NCI-H69 (cell line): ENCODE results near the gene CREB3L4.
A peak's percentile ranks its signal among the peaks of the same experiment; 100 is the strongest.
"Not testable (repeated sequence)": the region's sequence is repeated elsewhere in the genome, so short reads cannot be mapped to it uniquely, and the experiment has no call there.

Source experiments
- DNase-seq: peaks from one replicate; lab custom pipeline; 2025; lab: John Stamatoyannopoulos, UW

CREB3L4 gene

DNA sequence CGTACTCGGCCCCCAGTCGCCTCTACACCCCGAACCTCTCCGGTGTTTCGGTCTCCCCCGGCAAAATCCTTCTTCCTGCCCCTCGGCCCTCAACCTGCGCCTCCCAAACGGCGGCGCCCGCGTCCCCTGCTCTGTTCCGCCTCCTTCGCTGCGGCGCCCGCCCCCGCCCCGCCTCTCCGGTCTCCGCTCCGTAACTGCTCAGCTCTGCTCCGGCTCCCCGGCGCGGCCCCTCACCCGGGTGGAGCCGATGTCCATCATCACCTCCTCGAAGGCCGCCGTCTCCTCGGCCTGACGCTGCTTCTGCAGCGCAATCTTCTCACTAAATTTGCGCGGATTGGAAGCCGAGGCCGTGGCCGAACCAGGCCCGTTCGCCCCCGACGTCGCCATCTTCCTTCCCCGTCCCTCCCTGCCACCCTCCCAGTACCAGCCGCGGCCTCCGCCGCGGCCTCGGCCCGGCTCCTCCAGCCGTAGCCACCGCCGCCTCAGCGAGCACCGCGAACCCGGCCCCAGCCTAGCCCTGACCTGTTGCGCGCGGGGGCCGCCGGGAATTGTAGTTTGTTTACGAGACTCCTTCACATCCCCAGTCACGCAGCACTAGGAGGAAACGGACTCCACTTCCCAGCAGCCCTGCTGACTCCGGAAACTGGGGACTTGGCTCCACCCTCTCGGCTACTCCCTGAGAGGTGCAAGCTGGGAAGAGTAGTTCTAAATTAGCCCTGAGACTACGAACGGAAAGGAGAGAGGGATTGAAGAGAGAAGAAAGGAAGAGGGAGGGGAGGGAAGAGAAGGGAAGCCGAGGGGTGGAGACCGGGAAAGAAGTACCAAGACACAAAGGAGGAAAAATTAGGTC lies 9.4 kb upstream of the CREB3L4 start, which contains the start of gene CRTC2:
Gene CRTC2, minus strand, starts transcription at position 502 of the 850 bp plus-strand sequence. Its CDS starts 115 bp downstream, at position 387.
- peak; percentile 100 for DNase-seq

DNA sequence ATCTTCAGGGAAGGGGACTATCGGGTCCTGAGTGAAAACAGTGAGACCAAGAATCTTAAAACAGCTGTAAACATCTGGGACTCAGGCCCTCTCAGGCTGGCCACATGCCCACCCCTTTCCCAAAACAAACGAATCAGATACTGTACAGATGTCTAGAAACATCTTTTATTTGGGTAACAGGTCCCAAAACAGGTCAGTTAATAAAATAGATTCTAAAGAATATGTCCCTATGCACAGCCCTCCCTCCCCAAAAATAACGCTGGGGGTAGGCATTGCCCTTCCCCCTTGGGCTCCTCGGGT lies 8.8 kb upstream of the CREB3L4 start:
- no peak for DNase-seq

DNA sequence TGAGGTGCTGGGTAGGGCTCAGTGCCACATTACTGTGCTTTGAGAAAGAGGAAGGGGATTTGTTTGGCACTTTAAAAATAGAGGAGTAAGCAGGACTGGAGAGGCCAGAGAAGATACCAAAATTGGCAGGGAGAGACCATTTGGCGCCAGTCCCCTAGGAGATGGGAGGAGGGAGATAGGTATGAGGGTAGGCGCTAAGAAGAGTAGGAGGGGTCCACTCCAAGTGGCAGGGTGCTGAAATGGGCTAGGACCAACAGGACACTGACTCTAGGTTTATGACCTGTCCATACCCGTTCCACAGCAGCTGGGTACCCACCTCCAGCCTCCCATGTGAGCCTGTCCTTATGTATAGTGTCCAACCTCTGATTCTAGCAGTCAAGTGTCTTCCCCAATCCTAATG lies 8.2 kb upstream of the CREB3L4 start:
- no peak for DNase-seq

- no peak for DNase-seq
These were observed 7.5 kb upstream of the CREB3L4 start for GRCh38 chr1:153960206-153960605.

- no peak for DNase-seq
These were observed 6.3 kb upstream of the CREB3L4 start for GRCh38 chr1:153961421-153961820.

DNA sequence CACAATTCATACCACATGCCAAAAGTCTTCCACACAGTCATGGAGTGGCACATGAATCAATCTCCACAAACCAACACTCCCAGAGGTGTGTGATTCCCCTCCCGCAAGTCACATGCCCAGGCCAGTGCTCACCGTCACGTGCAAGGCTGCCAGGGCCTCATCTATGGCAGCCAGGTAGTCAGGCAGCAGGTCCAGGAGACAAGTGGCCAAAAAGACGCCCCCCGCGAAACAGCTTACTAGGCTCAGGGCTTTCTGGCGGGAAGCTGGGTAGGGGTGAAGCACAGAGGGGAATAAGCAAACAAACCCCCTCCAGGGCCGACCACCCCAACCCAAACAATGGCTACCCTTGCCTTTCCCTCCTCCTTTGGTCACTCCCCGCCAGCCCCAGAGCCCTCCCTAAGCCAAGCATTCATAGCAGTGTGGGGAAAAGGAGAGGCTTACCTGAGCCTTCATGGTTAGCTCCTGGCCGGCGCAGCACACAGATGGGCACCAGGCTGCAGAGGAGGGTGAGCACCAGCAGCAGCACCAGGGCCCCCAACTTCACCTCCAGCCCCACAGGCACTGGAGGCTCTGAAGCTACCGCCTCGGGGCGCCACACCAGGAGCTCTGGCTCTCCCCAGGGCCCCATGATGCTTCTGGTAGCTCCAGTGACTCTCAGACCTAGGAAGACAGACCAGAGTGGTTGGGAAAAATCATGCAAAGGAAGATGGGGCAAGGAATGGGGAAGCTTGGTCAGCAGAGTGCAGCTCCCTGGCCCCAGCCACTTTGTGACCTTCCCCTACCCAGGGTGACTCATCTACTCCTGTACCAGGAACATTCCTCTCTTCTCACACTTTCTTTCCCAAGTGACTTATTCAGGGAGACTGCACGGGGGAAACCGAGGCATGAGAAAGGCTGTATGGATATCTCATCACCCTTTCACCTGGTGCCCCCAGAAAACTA lies 5.3 kb upstream of the CREB3L4 start:
- DNase-seq = peak; percentile 59

DNA sequence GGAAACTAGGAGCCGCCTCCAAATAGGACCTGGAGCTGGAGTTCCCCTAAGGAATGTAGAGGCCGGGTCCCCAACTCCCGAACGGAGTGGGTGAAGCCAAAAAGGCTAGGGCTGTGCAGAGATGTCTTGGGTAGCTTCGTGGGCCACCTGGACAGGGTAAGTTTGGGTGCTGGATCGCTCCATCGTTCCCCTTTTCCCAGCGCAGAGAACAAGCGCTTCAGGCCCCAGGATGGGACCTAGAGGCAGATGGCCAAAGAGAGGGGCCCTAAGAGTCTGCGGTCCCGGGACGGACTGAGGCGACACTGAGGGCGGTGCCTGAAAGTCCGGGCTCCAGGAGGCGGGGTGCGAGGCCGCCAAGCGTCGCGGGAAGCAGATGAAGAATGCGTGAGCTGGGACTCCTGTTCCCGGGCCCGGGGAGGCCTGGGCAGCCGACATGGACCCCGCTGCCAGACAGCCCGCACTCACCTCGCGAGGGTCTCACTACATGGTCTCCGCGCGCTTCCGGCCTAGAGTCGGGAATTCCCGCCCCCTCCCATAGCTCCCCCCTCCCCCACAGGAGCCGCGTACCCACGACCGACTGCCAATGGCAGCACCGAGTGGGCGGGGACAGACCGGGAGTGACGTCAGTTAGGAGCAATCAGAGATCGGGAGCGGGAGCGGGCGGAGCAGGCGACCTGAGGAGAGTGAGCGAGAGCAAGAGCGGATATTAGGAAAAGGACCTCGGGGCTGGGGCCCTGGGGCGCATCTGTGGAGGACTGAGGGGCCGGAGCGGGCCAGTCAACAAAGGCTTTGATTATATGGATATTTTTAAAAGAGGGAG lies 4.5 kb upstream of the CREB3L4 start, which contains the start of gene SLC39A1:
Gene SLC39A1, minus strand, starts transcription at position 508 of the 820 bp plus-strand sequence. CDS start 822 bp downstream, outside the sequence.
- DNase-seq = peak; percentile 99

GRCh38 chr1:153963850-153964331 lies 3.8 kb upstream of the CREB3L4 start:
- peak; percentile 84 for DNase-seq

DNA sequence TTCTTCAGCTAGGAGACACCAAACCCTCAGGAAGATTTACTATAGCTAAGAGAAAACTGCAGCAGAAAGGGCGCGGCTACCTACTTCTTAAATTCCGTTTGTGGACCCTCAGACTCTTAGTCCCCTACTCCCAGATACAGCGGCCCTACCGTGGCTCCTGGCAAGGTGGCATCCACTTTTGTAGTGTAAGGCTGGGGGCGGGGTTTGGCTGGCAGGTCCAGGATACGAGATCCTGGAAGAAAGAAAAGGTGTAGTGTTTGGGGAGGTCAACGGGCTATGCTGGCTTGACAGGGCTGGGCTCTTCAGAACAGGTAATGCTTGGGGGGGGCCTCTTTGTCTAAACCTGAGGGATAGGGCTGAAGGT lies 280 bp downstream of the CREB3L4 start:
- DNase-seq = peak; percentile 88

DNA sequence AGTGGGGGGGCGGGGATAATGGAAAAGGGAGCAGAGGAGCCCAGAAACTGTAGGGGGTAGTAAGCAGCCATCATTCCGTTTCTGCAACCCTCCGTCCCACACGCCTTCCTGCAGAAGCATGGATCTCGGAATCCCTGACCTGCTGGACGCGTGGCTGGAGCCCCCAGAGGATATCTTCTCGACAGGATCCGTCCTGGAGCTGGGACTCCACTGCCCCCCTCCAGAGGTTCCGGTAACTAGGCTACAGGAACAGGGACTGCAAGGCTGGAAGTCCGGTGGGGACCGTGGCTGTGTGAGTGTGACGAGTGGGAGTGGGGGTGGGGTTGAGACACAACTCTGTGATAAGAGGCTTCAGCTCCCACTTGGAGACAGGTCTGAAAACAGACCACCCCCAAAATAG lies 706 bp downstream of the CREB3L4 start:
- DNase-seq = peak; percentile 71

DNA sequence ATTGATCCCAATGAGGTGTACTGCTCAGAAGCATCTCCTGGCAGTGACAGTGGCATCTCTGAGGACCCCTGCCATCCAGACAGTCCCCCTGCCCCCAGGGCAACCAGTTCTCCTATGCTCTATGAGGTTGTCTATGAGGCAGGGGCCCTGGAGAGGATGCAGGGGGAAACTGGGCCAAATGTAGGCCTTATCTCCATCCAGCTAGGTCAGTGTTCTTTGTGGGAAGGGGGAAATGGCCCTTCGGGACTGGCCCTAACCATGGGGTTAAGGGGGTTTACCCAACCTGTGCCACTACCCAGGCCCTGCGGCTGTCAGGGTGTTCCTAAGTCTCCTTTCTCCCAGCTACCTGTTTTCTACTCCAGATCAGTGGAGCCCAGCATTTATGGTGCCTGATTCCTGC lies 1.3 kb downstream of the CREB3L4 start:
- no peak for DNase-seq

DNA sequence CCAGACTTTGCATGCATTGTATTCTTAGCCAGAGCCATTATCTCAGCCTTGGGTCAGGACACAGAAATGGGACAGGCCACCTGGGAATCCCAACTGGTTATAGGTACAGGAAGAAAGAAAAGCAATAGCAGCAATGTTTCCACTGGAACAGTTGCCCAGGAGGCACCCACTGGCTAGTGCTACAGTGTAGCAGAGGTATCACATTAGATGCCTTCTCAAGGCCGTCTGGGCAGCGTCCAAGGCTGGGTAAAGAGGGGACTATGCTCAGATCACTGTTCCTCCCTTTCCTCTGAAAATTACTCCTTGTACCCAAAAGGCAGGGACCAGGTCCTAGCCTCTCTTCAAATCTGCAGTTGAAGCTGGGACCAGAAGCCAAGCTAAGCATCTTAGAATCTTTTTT lies 2.6 kb downstream of the CREB3L4 start:
- DNase-seq = no peak

GRCh38 chr1:153973071-153973470 lies 5.4 kb downstream of the CREB3L4 start:
- DNase-seq = no peak

GRCh38 chr1:153973525-153973924 lies 5.8 kb downstream of the CREB3L4 start:
- DNase-seq = no peak

DNA sequence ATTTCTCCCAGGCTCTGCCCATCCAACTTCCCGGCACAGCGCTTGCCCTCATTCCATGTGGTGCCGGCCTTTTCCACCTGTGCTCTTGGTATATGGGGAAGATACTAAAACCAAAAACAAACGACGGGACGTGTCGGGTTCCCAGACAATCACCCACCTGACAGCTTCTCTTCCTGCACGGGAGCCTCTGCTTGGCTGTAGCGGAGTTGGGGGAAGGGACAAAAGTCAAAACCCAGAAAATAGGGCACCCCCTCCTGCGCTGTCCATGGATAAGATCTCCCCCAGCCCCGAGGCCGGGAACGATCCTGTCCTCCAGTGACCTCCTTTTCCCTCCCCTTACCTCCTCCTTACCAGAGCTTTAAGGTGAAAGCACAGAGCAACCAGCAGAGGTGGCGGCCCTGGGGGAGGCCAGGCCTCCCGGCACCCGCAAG lies 9.1 kb downstream of the CREB3L4 start:
- peak; percentile 62 for DNase-seq

GRCh38 chr1:153977250-153978240 lies 9.8 kb downstream of the CREB3L4 start, which contains the start of gene JTB:
Gene JTB (minus strand): TSS chr1:153977674. CDS start chr1:153977252, 422 bp downstream.
- peak; percentile 95 for DNase-seq

- DNase-seq = peak; percentile 47
These were observed 10.7 kb downstream of the CREB3L4 start for GRCh38 chr1:153978274-153978909.

- not testable (repeated sequence) for DNase-seq
These were observed 11.4 kb downstream of the CREB3L4 start for GRCh38 chr1:153979091-153979490.

GRCh38 chr1:153981735-153982134 lies 14.0 kb downstream of the CREB3L4 start:
- DNase-seq = not testable (repeated sequence)
